ENCODE results near the gene POMGNT2. TPM values are rescaled to one million over a fixed set of nuclear protein-coding genes. Genes with fewer than 3 reads are reported as not detected.

Gene POMGNT2
- total RNA-seq, 1 donor from 2014 or later, result 14.5 TPM

GRCh38 chr3:43094381-43094780, 11.5 kb downstream of the POMGNT2 start:
- Histone ChIP-seq H3K27me3 (no peaks in the 10 kb centered on the region), H3K27ac (no peak overlapping the region), H3K4me1 (no peaks in the 10 kb centered on the region), H3K9me3 (no peaks in the 10 kb centered on the region), H3K4me3 (no peak overlapping the region), H3K36me3 (no peaks in the 10 kb centered on the region)
- no peak for TF ChIP-seq CTCF (IDR thresholded peaks at IDR 0.05)
- DNase-seq (ENCODE audit: low spot score in 2 of 2), result peak in 1 of 2 donors; percentile 1
- intact Hi-C loops (cut with DNase I), result no loop called here

GRCh38 chr3:43093974-43094373, 11.9 kb downstream of the POMGNT2 start:
- intact Hi-C loops (cut with DNase I), result no loop called here
- H3K27ac ChIP-seq, result no peak overlapping the region
- H3K4me1 ChIP-seq, result no peaks in the 10 kb centered on the region

GRCh38 chr3:43093006-43093405, 12.9 kb downstream of the POMGNT2 start:
- peak in 1 of 2 donors; percentile 58 for DNase-seq (ENCODE audit: low spot score in 2 of 2)
- no peak overlapping the region for H3K4me3 ChIP-seq
- TF ChIP-seq CTCF (IDR thresholded peaks at IDR 0.05), result no peak
- H3K27me3 ChIP-seq, result no peaks in the 10 kb centered on the region
- H3K9me3 ChIP-seq, result no peaks in the 10 kb centered on the region
- no peaks in the 10 kb centered on the region for H3K36me3 ChIP-seq
- intact Hi-C loops (cut with DNase I), result no loop called here
- no peaks in the 10 kb centered on the region for H3K4me1 ChIP-seq
- H3K27ac ChIP-seq, result no peak overlapping the region

More at GRCh38 chr3:43093974-43094373, 11.9 kb downstream of the POMGNT2 start:
- no peak for TF ChIP-seq CTCF (IDR thresholded peaks at IDR 0.05)
- no peaks in the 10 kb centered on the region for H3K27me3 ChIP-seq
- H3K36me3 ChIP-seq, result no peaks in the 10 kb centered on the region
- DNase-seq (ENCODE audit: low spot score in 2 of 2), result peak in 1 of 2 donors; percentile 1
- H3K9me3 ChIP-seq, result no peaks in the 10 kb centered on the region
- no peak overlapping the region for H3K4me3 ChIP-seq

GRCh38 chr3:43091481-43091880, 14.4 kb downstream of the POMGNT2 start:
- no peaks in the 10 kb centered on the region for H3K4me1 ChIP-seq
- H3K27me3 ChIP-seq, result no peaks in the 10 kb centered on the region
- H3K4me3 ChIP-seq, result no peak overlapping the region
- no peak for TF ChIP-seq CTCF (IDR thresholded peaks at IDR 0.05)
- no peaks in the 10 kb centered on the region for H3K36me3 ChIP-seq
- no peak overlapping the region for H3K27ac ChIP-seq
- H3K9me3 ChIP-seq, result no peaks in the 10 kb centered on the region
- DNase-seq (ENCODE audit: low spot score in 2 of 2), result no peak
- intact Hi-C loops (cut with DNase I), result no loop called here

GRCh38 chr3:43090238-43090637, 15.6 kb downstream of the POMGNT2 start:
- TF ChIP-seq CTCF (IDR thresholded peaks at IDR 0.05), result no peak
- no peak for DNase-seq (ENCODE audit: low spot score in 2 of 2)
- Histone ChIP-seq H3K27ac (no peak overlapping the region), H3K4me1 (no peaks in the 10 kb centered on the region), H3K9me3 (no peaks in the 10 kb centered on the region), H3K4me3 (no peak overlapping the region), H3K27me3 (no peaks in the 10 kb centered on the region), H3K36me3 (no peaks in the 10 kb centered on the region)
- intact Hi-C loops (cut with DNase I), result no loop called here

- Histone ChIP-seq H3K36me3 (no peaks in the 10 kb centered on the region), H3K27ac (no peak overlapping the region), H3K9me3 (no peaks in the 10 kb centered on the region), H3K4me1 (no peaks in the 10 kb centered on the region), H3K4me3 (no peak overlapping the region), H3K27me3 (no peaks in the 10 kb centered on the region)
- DNase-seq (ENCODE audit: low spot score in 2 of 2), result no peak
- TF ChIP-seq CTCF (IDR thresholded peaks at IDR 0.05), result no peak
- intact Hi-C loops (cut with DNase I), result no loop called here
Observed at GRCh38 chr3:43089081-43089480, 16.8 kb downstream of the POMGNT2 start.

Data from ascending aorta (tissue), 2 donors.